H1 (cell line): Measurements from ENCODE around the gene PMM1.
A peak's percentile ranks its signal among the peaks of the same experiment; 100 is the strongest.

Experiments
- BACH1 ChIP-seq: IDR thresholded peaks from 2 replicates; pipeline ENCODE4 v1.6.1; 2012; ENCODE audit warnings: low read length, improper control_type of control experiment
- CTCF ChIP-seq, 3 experiments: IDR thresholded peaks; 1 replicate in 2 of 3; 2 replicates in 1 of 3; pipeline versions ENCODE4 v1.5.1 to v1.6.1; 2011; ENCODE audit warnings: low read length in 3 of 3, mild to moderate bottlenecking in 3 of 3, inconsistent platforms in 2 of 3, low read depth in 1 of 3, moderate library complexity in 1 of 3; ENCODE audit not compliant: insufficient read depth in 1 of 3; ENCODE audit errors: control extremely low read depth in 1 of 3
- EZH2 ChIP-seq: fragments of 200-600 bp; sonication (generic); IDR thresholded peaks from 2 replicates; pipeline ENCODE4 v1.7.1; 2012; ENCODE audit warnings: low read depth, mild to moderate bottlenecking, moderate library complexity, low read length, inconsistent platforms; ENCODE audit not compliant: severe bottlenecking
- GABPA ChIP-seq: IDR thresholded peaks from 2 replicates; pipeline ENCODE4 v1.6.1; 2011; ENCODE audit warnings: mild to moderate bottlenecking, low read length, moderate library complexity, borderline replicate concordance; ENCODE audit not compliant: insufficient read depth
- JUN ChIP-seq: IDR thresholded peaks from 2 replicates; pipeline ENCODE4 v1.6.1; 2011; ENCODE audit warnings: low read depth, mild to moderate bottlenecking, improper control_type of control experiment, low read length
- PHF8 ChIP-seq: fragments of 200-600 bp; sonication (generic); conservative IDR thresholded peaks from 2 replicates; pipeline ENCODE4 v1.7.1; 2012; ENCODE audit warnings: low read depth, mild to moderate bottlenecking, inconsistent platforms, low read length, moderate library complexity
- USF2 ChIP-seq: IDR thresholded peaks from 2 replicates; pipeline ENCODE4 v1.6.1; 2011; ENCODE audit warnings: low read length, improper control_type of control experiment

- TF ChIP-seq CTCF (IDR thresholded peaks at IDR 0.05; ENCODE audit: control extremely low read depth in 1 of 3, insufficient read depth in 1 of 3, low read depth in 1 of 3, low read length in 3 of 3) (no peak), USF2 (no peak), JUN (no peak), GABPA (no peak), EZH2 (no peak), PHF8 (no peak), BACH1 (peak; percentile 94)
Measured at GRCh38 chr22:41565403-41566054, 24.1 kb downstream of the PMM1 start.
